NCI-H774 (cell line): ENCODE results near the gene SPTA1.

Source experiments
- DNase-seq: peaks from one replicate; lab custom pipeline; 2025; lab: John Stamatoyannopoulos, UW

Gene SPTA1

DNA sequence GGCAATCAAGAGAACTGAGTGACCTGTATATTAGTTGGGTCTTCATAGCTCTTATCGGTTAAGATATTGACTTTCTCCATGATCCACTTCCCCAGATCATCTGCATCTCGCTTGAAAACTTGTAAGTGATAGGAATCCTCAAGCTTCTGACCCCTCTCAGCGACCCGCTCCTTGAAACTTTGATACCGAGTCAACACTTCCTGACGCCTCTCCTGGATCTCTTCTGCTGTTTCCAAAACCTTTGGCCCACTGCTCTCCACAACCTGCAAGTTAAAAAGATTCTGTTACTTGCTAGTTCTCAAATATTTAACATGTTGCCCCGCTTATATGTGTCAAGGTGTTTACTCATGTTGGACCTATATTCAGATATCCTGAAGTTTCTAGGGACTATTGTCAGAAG, 1.4 kb downstream of the SPTA1 start:
- DNase-seq = no peak

DNA sequence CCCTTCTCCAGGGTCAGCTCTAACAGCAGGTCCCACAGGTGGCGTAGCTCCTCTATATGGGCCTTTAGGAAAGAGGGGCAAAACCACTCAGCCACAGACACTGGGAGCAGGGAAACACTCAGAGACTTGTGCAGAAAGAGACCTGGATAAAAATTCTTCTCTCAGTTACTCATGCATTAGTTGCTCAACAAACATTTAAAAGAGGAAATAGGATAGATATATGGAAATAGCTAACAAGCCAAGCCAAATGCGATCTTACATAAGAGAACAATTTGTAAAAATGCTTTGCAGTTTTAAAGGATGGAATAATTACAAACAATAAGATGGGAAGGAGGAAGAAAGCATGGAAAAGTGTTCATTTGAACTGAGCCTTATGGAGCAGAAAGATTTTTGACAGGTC, 4.9 kb downstream of the SPTA1 start:
- no peak for DNase-seq

- DNase-seq = no peak
Observed at GRCh38 chr1:158679289-158679688, 7.2 kb downstream of the SPTA1 start.

DNA sequence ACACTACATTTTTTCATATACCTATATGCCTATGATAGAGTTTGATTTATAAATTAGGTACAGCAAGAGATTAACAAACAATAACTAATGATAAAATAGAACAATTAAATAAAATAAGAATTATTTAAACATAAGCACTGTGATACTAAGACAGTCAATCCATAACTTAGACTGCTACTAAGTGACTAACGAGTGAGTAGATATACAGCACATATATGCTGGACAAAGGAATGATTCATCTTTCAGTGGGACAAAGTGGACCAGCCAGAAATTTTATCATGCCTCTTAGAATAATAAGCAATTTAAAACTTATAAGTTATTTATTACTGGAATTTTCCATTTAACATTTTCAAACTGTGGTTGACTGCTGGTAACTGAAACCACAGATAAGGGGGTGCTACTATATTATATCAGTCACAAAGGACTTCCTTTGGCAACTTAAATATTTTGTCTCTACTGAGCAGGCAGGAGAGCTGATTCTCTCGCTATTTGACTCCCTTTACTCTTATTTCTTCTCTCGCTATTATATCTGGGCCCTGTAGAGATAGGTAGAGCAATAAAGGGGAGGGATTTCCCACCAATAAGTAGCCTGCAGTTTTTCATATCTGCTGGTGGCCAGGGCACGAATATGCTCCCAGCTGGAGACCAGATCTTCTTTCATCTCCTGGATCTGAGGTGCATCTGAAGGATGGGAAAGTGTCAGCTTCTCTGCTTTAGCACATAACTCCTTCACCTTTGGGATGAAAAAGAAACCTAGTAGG, 10.8 kb downstream of the SPTA1 start:
- no peak for DNase-seq

- DNase-seq = no peak
Observed at GRCh38 chr1:158674302-158674701, 12.2 kb downstream of the SPTA1 start.

GRCh38 chr1:158666037-158666436, 20.5 kb downstream of the SPTA1 start:
- no peak for DNase-seq

GRCh38 chr1:158654571-158654970, 31.9 kb downstream of the SPTA1 start:
- DNase-seq = no peak

GRCh38 chr1:158654086-158654485, 32.4 kb downstream of the SPTA1 start:
- DNase-seq = no peak

- no peak for DNase-seq
Observed at GRCh38 chr1:158652721-158653334, 33.7 kb downstream of the SPTA1 start.

- DNase-seq = no peak
Observed at GRCh38 chr1:158649052-158649451, 37.5 kb downstream of the SPTA1 start.

- no peak for DNase-seq
Observed at GRCh38 chr1:158646465-158646864, 40.0 kb downstream of the SPTA1 start.

DNA sequence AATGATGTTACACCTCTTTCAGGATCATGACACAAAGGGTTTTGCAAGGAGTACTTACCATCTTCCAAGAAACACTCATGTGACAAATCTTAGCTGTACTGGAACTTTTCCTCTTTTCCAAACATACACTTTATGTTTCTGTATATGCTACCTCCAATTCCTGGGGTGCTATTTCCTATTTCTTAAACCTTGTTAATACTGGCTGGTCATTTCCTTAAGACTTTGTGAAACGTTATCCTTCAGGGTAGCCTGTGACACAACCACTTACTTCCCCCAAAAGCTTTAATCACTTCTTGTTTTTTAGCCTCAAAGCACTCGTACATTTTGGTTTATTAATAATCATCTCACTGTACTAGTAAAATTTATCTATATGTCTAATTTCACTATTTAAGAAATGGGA, 42.1 kb downstream of the SPTA1 start:
- no peak for DNase-seq

DNA sequence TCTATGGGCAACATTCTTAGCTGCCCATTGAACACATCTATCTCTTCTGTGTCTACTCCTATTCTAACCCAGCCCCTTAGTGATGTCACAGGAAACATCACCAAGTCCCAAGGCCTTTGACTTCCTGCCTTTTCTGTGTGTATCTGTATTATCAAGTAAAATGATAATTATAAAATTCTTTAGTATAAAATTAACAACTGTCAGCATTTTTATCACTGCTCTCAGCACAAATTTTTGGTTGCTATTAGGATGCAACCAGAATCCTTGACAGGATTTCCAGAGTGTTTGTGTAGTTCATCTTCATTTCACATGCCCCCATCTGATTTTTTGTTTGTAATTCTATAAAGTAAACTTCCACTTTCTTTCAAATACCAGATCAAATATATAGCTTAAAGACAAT, 47.6 kb downstream of the SPTA1 start:
- no peak for DNase-seq

DNA sequence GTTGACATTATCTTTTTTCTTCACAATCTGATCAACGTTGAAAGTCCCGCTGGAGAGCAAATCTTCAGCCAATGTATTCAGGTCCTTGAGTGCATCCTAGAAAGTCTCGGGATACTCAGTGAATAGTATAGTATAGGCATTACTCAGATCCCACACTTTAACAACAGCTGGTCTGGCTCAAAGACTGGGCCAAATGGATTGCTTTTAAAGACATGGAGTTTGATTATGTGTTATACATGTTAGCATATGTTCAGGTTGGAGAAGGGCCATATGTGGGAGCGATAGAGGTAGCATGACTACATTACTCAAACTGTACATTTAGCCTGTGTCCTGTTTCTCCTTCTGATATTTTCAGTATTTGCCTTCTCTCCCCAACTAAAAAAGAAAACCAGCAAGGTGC, 48.4 kb downstream of the SPTA1 start:
- no peak for DNase-seq

DNA sequence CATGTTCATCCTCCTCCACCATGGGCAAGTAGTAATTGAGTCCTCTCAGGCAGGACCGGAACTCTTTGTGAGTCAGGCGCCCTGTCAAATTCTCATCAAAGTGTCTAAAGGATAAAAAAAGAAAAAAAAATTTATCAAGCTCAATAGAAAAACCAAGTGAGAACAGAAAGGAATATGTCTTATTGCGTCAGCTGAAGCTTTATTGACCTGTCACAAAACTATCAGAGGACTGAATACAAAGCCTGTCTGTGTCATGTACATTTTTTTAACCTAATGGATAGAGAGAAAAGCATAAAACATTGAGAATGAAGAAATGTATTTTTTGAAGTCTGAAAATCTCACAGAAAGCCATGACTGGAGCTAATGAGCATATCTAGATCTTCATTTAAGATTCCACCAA, 72.8 kb downstream of the SPTA1 start:
- no peak for DNase-seq

DNA sequence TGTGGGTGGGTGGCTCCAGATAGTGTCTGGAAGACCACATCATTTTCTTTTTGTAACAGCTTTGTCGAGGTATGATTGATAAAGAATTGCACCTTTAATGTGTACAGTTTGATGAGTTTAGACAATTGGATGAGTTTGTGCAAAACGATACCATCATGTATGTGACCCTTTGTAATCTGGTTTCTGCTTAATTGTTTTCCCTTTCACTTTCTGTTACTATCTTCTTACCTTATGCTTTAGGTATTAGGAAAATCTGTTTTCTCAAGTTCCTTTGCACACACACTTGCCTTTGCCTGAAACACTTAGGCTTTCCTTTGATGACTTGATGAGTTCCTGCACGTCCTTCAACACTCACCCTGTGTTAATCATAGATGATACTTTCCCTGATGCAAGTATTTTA, 74.6 kb downstream of the SPTA1 start:
- no peak for DNase-seq

GRCh38 chr1:158607296-158607695, 79.2 kb downstream of the SPTA1 start:
- DNase-seq = no peak

GRCh38 chr1:158604968-158605367, 81.5 kb downstream of the SPTA1 start, which contains the start of gene OR10Z1:
Gene OR10Z1 (plus strand): TSS chr1:158605268. CDS start chr1:158606439, 1,171 bp downstream.
- DNase-seq = no peak

- DNase-seq = no peak
Observed at GRCh38 chr1:158600735-158601134, 85.8 kb downstream of the SPTA1 start.

DNA sequence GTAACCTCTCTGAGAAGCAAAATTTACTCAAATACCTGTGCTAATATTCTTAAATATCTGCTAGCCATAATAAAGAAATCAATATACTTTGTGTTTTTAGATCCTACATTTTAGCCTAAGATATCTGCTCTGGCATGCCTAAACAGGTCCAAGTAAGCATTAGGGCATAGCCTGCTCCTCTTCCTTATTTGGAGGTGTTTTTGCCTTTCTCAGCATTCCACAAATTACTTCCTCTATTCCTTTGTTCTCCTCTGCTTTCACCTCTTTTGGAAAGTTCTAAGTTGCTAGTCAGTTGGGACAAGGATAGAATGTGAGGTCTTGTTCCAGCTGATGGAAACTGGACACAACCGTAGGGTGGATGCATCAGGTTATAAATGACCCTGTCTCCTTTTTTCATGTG, 99.6 kb downstream of the SPTA1 start:
- no peak for DNase-seq

DNA sequence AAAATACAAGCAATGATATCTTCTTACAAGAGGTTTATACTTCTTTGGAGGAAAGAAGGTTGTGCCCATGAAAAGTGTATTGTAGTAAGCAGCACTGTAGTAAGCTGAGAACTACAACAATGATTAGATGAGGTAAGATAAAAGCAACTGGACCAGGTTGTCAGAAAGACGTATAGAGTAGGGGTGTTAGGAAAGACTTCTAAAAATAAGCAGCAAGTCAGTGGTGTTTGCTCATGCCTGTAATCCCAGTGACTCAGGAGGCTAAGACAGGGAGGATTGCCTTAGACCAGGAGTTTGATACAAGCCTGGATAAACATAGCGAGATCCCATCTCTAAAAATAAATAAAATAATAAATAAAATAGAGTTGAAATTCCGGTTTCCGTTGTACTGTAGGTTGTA, 102.6 kb downstream of the SPTA1 start:
- DNase-seq = no peak

GRCh38 chr1:158579733-158580132, 106.8 kb downstream of the SPTA1 start, which contains the start of gene OR10X1:
Gene OR10X1 (minus strand): TSS chr1:158579899. CDS start chr1:158579899, 0 bp downstream.
- DNase-seq = no peak

GRCh38 chr1:158577561-158577960, 109.0 kb downstream of the SPTA1 start:
- DNase-seq = no peak

- DNase-seq = no peak
Observed at GRCh38 chr1:158572226-158572625, 114.3 kb downstream of the SPTA1 start.
